HepG2 (cell line): ENCODE results near the gene ARID1A. TPM values are rescaled to one million over a fixed set of nuclear protein-coding genes. Genes with fewer than 3 reads are reported as not detected.

Experiments
- ATF4 ChIP-seq, 2 experiments: fragments of 450-650 bp in 1 of 2; sonication (generic) in 1 of 2; formaldehyde crosslinking; IDR thresholded peaks; 2 replicates each; pipeline versions ENCODE4 v1.5.0 to v1.8.0; 2020 to 2022; ENCODE audit warnings: mild to moderate bottlenecking in 1 of 2, missing genetic modification reagents in 1 of 2
- CEBPG ChIP-seq: IDR thresholded peaks from 2 replicates; pipeline ENCODE4 v1.6.1; 2016
- ETV5 ChIP-seq: IDR thresholded peaks from 2 replicates; pipeline ENCODE4 v1.6.1; 2018; ENCODE audit warnings: missing biosample characterization, missing genetic modification reagents, inconsistent platforms, borderline replicate concordance
- HHEX ChIP-seq: IDR thresholded peaks from 2 replicates; pipeline ENCODE4 v1.6.1; 2016; ENCODE audit warnings: control low read depth
- HMGXB4 ChIP-seq, 2 experiments: sonication (generic) in 1 of 2; formaldehyde crosslinking in 1 of 2; IDR thresholded peaks; 2 replicates each; pipeline versions ENCODE4 v1.4.0 to v1.6.1; 2018 to 2020; ENCODE audit warnings: missing genetic modification reagents in 2 of 2, borderline replicate concordance in 1 of 2, low read depth in 1 of 2, mild to moderate bottlenecking in 1 of 2, missing biosample characterization in 1 of 2
- IKZF1 ChIP-seq: fragments of 450-650 bp; IDR thresholded peaks from 2 replicates; pipeline ENCODE4 v1.7.1; 2016
- NPAS2 ChIP-seq: sonication (generic); formaldehyde crosslinking; IDR thresholded peaks from 2 replicates; pipeline ENCODE4 v1.8.0; 2022; ENCODE audit warnings: mild to moderate bottlenecking, missing genetic modification reagents, borderline replicate concordance
- NR2C2 ChIP-seq: sonication (generic); formaldehyde crosslinking; IDR thresholded peaks from 2 replicates; pipeline ENCODE4 v1.4.0; 2020; ENCODE audit warnings: missing genetic modification reagents, mild to moderate bottlenecking, moderate library complexity, borderline replicate concordance
- ZBTB43 ChIP-seq: sonication (generic); formaldehyde crosslinking; conservative IDR thresholded peaks from 2 replicates; pipeline ENCODE4 v1.4.0; 2020; ENCODE audit warnings: missing genetic modification reagents
- ZBTB7B ChIP-seq: sonication (generic); formaldehyde crosslinking; IDR thresholded peaks from 2 replicates; pipeline ENCODE4 v1.4.0; 2020; ENCODE audit warnings: missing genetic modification reagents
- ZFP82 ChIP-seq: sonication (generic); formaldehyde crosslinking; IDR thresholded peaks from 2 replicates; pipeline ENCODE4 v1.5.1; 2020; ENCODE audit warnings: mild to moderate bottlenecking, missing genetic modification reagents, borderline replicate concordance
- ZNF280D ChIP-seq: sonication (generic); formaldehyde crosslinking; IDR thresholded peaks from 2 replicates; pipeline ENCODE4 v1.5.1; 2020; ENCODE audit warnings: mild to moderate bottlenecking, missing genetic modification reagents
- ZNF296 ChIP-seq: sonication (generic); formaldehyde crosslinking; conservative IDR thresholded peaks from 2 replicates; pipeline ENCODE4 v1.5.0; 2020; ENCODE audit warnings: mild to moderate bottlenecking, missing genetic modification reagents
- ZNF33B ChIP-seq: sonication (generic); formaldehyde crosslinking; IDR thresholded peaks from 2 replicates; pipeline ENCODE4 v1.5.1; 2020; ENCODE audit warnings: mild to moderate bottlenecking, missing genetic modification reagents
- ZNF678 ChIP-seq: sonication (generic); formaldehyde crosslinking; IDR thresholded peaks from 2 replicates; pipeline ENCODE4 v1.4.0; 2020; ENCODE audit warnings: mild to moderate bottlenecking, missing genetic modification reagents
- ZNF7 ChIP-seq: IDR thresholded peaks from 2 replicates; pipeline ENCODE4 v1.6.1; 2016; ENCODE audit warnings: missing biosample characterization, missing genetic modification reagents
- ZNF766 ChIP-seq: sonication (generic); formaldehyde crosslinking; IDR thresholded peaks from 2 replicates; pipeline ENCODE4 v1.5.0; 2020; ENCODE audit warnings: missing genetic modification reagents, borderline replicate concordance
- polyA plus RNA-seq, 8 experiments: library from polyadenylated mRNA; depleted of rRNA in 3 of 8; stranded (reverse) in 7 of 8; unstranded in 1 of 8; fragments of >200 nt; fragmentation: Illumina TruSeq in 4 of 8; extraction: Trizol in 4 of 8; gene quantifications; 2 replicates each; pipeline versions ENCODE4 v1.2.1 to v1.2.3, GENCODE V29; 2011 to 2016; ENCODE audit warnings: low read depth in 4 of 8, missing spikeins in 1 of 8, mixed read lengths in 1 of 8; ENCODE audit not compliant: insufficient read depth in 1 of 8
- total RNA-seq, 5 experiments: library from RNA; depleted of rRNA; stranded (reverse); fragments of >200 nt; fragmentation: Illumina TruSeq; extraction: Trizol; gene quantifications; 2 replicates each; pipeline ENCODE4 v1.2.3, GENCODE V29; 2016; ENCODE audit warnings: low read depth in 1 of 5

ARID1A gene
- total and polyA plus RNA-seq, 2 of the 13 experiments (the other 11 are each of a cell fraction or from before 2014, with no cell fraction given): 11.9 to 15.9 TPM

DNA sequence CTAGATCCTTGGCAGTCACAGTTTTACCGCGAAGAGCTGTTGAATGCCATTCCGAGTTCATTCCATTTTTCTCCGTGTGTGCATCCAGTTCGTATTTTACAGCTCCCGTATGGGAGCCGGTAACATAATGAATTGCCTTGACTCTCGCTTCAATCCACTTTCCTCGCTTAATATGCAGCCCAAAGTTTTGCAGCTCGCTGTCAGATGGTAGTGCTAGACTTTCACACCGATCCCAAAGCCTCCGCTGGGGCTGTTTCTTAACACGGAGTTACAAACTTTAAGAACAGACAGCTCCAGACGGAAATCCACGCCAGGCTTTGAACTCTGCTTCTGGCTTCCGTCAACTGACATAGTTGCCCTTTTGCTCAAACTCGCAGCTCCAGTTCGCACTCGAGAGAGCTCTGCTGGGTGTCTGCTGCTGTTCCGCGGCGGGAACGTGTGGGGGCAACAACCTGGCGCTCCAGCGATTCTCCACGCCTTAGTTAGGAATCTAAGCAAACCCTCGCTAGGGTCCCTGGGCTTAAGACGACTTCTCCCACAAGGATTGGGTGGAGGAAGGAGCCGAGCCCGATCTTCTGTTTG is 3.5 kb upstream of the ARID1A start (continued):
- TF ChIP-seq ZNF296 (0 out of 2 replicates have a peak, but pooled peaks have one; percentile 48), ZNF678 (CRISPR knock-in tag) (no peak), ATF4 (CRISPR knock-in tag; IDR thresholded peaks at IDR 0.05) (no peak), HMGXB4 (CRISPR knock-in tag; IDR thresholded peaks at IDR 0.05; ENCODE audit: borderline replicate concordance in 1 of 2, low read depth in 1 of 2) (peak; percentile 16 to 40; a peak in 2 of 4 replicates), ZNF766 (CRISPR knock-in tag) (no peak), ZBTB43 (CRISPR knock-in tag) (no peak; the same call in 1 of the 2 replicates), NPAS2 (no peak), ETV5 (peak; percentile 63; the same call in 1 of the 2 replicates), ZNF280D (CRISPR knock-in tag) (no peak; the same call in 1 of the 2 replicates), CEBPG (CRISPR knock-in tag) (0 out of 2 replicates have a peak, but pooled peaks have one; percentile 13), NR2C2 (no peak), ZBTB7B (CRISPR knock-in tag) (peak; percentile 58), ZFP82 (no peak), ZNF33B (CRISPR knock-in tag) (no peak), ZNF7 (CRISPR knock-in tag) (no peak), HHEX (CRISPR knock-in tag) (no peak), IKZF1 (no peak)
